ENCODE results near the gene TEX19. TPM values are rescaled to one million over a fixed set of nuclear protein-coding genes. Genes with fewer than 3 reads are reported as not detected.

Gene TEX19
- total RNA-seq, 1 experiment from 2014 or later, result 0.21 TPM

GRCh38 chr17:82373731-82374625 is 14.9 kb downstream of the TEX19 start:
- no peaks in the 10 kb centered on the region for H3K9me3 ChIP-seq (ENCODE audit: control insufficient read depth, insufficient read depth, low read depth, low read length)
- DNase-seq (ENCODE audit: low read depth, low spot score), result no peak
- intact Hi-C loops (cut with micrococcal nuclease; ENCODE audit: unreplicated experiment) (no loop called here), in situ Hi-C loops (cut with HindIII; ENCODE audit: low pct_unique_long_range_greater_than_20kb, low sequenced_read_pairs) (no loop called here)
- TF ChIP-seq REST (IDR thresholded peaks at IDR 0.05; ENCODE audit: insufficient read depth in 1 of 2, low read depth in 2 of 2, low read length in 1 of 2) (no peak), SIN3A (IDR thresholded peaks at IDR 0.05; ENCODE audit: borderline replicate concordance, insufficient read depth, low read depth, low read length) (no peak), POLR2AphosphoS5 (IDR thresholded peaks at IDR 0.05; ENCODE audit: low read depth, low read length) (no peak), TCF7L2 (IDR thresholded peaks at IDR 0.05; ENCODE audit: low read depth, low read length) (no peak)
- TF ChIP-seq, protein P1, sequence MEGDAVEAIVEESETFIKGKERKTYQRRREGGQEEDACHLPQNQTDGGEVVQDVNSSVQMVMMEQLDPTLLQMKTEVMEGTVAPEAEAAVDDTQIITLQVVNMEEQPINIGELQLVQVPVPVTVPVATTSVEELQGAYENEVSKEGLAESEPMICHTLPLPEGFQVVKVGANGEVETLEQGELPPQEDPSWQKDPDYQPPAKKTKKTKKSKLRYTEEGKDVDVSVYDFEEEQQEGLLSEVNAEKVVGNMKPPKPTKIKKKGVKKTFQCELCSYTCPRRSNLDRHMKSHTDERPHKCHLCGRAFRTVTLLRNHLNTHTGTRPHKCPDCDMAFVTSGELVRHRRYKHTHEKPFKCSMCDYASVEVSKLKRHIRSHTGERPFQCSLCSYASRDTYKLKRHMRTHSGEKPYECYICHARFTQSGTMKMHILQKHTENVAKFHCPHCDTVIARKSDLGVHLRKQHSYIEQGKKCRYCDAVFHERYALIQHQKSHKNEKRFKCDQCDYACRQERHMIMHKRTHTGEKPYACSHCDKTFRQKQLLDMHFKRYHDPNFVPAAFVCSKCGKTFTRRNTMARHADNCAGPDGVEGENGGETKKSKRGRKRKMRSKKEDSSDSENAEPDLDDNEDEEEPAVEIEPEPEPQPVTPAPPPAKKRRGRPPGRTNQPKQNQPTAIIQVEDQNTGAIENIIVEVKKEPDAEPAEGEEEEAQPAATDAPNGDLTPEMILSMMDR (IDR thresholded peaks at IDR 0.05), result no peak
- no peak overlapping the region for H3K4me3 ChIP-seq (ENCODE audit: low read depth in 2 of 2, low read length in 2 of 2)
- H3K36me3 ChIP-seq (ENCODE audit: control insufficient read depth, insufficient read depth, low read length), result no peaks in the 10 kb centered on the region
- POLR2A ChIA-PET, result no interaction called here
- no peaks in the 10 kb centered on the region for H3K4me1 ChIP-seq (ENCODE audit: control insufficient read depth, insufficient read depth, low read length)
- CTCF ChIA-PET, result no interaction called here
- BruUV-seq (replicated peaks), result no TSS peak
- no peak for ATAC-seq
- H3K27ac ChIP-seq (ENCODE audit: low read length), result no peak overlapping the region
- H3K27me3 ChIP-seq (ENCODE audit: control insufficient read depth, insufficient read depth, low read length), result no peaks in the 10 kb centered on the region

DNA sequence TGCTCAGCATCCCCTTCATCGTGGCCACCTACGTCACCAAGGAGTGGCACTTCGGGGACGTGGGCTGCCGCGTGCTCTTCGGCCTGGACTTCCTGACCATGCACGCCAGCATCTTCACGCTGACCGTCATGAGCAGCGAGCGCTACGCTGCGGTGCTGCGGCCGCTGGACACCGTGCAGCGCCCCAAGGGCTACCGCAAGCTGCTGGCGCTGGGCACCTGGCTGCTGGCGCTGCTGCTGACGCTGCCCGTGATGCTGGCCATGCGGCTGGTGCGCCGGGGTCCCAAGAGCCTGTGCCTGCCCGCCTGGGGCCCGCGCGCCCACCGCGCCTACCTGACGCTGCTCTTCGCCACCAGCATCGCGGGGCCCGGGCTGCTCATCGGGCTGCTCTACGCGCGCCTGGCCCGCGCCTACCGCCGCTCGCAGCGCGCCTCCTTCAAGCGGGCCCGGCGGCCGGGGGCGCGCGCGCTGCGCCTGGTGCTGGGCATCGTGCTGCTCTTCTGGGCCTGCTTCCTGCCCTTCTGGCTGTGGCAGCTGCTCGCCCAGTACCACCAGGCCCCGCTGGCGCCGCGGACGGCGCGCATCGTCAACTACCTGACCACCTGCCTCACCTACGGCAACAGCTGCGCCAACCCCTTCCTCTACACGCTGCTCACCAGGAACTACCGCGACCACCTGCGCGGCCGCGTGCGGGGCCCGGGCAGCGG is 15.7 kb downstream of the TEX19 start:
- H3K4me1 ChIP-seq (ENCODE audit: control insufficient read depth, insufficient read depth, low read length), result no peaks in the 10 kb centered on the region
- intact Hi-C loops (cut with micrococcal nuclease; ENCODE audit: unreplicated experiment), result no loop called here
- ChIA-PET POLR2A (no interaction called here), CTCF (no interaction called here)
- H3K36me3 ChIP-seq (ENCODE audit: control insufficient read depth, insufficient read depth, low read length), result no peaks in the 10 kb centered on the region
- DNase-seq (ENCODE audit: low read depth, low spot score) (no peak), ATAC-seq (no peak)
- H3K27me3 ChIP-seq (ENCODE audit: control insufficient read depth, insufficient read depth, low read length), result no peaks in the 10 kb centered on the region
- no peak overlapping the region for H3K27ac ChIP-seq (ENCODE audit: low read length)
- TF ChIP-seq REST (IDR thresholded peaks at IDR 0.05; ENCODE audit: insufficient read depth in 1 of 2, low read depth in 2 of 2, low read length in 1 of 2) (no peak), POLR2AphosphoS5 (IDR thresholded peaks at IDR 0.05; ENCODE audit: low read depth, low read length) (no peak), TCF7L2 (IDR thresholded peaks at IDR 0.05; ENCODE audit: low read depth, low read length) (no peak), SIN3A (IDR thresholded peaks at IDR 0.05; ENCODE audit: borderline replicate concordance, insufficient read depth, low read depth, low read length) (no peak)
- TF ChIP-seq, protein P1 (IDR thresholded peaks at IDR 0.05), result no peak
- no peaks in the 10 kb centered on the region for H3K9me3 ChIP-seq (ENCODE audit: control insufficient read depth, insufficient read depth, low read depth, low read length)
- BruUV-seq (replicated peaks), result no TSS peak
- no peak overlapping the region for H3K4me3 ChIP-seq (ENCODE audit: low read depth in 2 of 2, low read length in 2 of 2)
- in situ Hi-C loops (cut with HindIII; ENCODE audit: low pct_unique_long_range_greater_than_20kb, low sequenced_read_pairs), result no loop called here
